NOMO-1 treated with dmso at 0.1 percent for 144 hours (cell line): ENCODE measurements around the gene PCDHGA9.
"Not testable (repeated sequence)": the region's sequence is repeated elsewhere in the genome, so short reads cannot be mapped to it uniquely, and the experiment has no call there.

Experiments used
- DNase-seq: peaks from one replicate; lab custom pipeline; 2025; ENCODE audit not compliant: unreplicated experiment; lab: John Stamatoyannopoulos, UW

The PCDHGA9 gene

DNA sequence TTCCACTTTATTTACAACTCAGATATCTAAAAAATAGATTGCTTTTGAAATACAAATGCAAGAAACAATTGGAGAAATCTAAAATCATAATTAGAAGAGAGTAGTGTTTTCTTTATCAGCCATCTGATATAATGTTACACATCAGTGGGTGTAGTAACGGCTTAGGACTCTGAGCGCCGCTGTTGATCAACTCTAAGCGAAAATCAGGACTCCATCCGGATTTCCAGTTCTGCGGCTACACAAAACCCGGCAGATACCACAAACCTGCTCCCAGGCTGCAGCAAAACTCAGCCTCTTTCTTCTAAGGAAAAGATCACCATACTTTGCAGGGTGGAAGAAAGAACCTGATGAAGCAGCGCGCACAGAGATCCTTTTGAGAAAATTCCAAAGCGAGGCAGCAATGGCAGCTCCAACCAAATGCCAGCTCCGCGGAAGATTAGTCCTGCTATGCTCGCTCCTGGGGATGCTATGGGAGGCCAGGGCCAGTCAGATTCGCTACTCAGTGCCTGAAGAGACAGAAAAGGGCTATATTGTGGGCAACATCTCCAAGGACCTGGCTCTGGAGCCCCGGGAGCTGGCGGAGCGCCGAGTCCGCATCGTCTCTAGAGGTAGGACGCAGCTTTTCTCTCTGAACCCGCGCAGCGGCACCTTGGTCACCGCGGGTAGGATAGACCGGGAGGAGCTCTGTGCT lies at the start of gene PCDHGA9:
TSS of gene PCDHGA9 (plus strand) at position 226 of the 691 bp plus-strand sequence. CDS start at position 401, 175 bp downstream.
- DNase-seq = no peak

DNA sequence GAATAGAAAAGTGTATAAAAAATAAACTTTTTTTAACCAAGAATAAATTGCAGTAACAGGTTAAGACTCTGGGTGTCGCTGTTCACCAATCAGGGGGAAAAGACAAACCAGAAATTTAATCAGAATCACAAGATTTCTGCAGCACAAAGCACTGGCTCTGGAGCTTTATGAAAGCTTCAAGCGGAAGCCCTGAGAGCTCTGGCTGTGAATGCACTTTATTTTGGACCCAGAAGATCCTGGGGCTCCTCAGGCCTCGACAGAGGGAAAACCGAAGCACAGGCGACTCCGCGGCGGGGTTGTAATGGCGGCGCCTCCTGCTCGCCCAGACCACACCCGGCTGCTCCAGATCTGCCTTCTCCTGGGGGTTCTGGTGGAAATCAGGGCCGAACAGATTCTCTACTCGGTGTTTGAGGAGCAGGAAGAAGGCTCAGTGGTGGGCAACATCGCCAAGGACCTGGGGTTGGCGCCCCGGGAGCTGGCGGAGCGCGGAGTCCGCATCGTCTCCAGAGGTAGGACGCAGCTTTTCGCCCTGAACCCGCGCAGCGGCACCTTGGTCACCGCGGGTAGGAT lies 47.6 kb upstream of the PCDHGA9 start, which contains the start of gene PCDHGA4:
TSS of gene PCDHGA4 (plus strand) at position 122 of the 570 bp plus-strand sequence. CDS start at position 209, 87 bp downstream.
- DNase-seq = no peak

- no peak for DNase-seq
Measured at GRCh38 chr5:141355641-141356040, 46.9 kb upstream of the PCDHGA9 start.

- DNase-seq = no peak
Measured at GRCh38 chr5:141356133-141356532, 46.4 kb upstream of the PCDHGA9 start.

DNA sequence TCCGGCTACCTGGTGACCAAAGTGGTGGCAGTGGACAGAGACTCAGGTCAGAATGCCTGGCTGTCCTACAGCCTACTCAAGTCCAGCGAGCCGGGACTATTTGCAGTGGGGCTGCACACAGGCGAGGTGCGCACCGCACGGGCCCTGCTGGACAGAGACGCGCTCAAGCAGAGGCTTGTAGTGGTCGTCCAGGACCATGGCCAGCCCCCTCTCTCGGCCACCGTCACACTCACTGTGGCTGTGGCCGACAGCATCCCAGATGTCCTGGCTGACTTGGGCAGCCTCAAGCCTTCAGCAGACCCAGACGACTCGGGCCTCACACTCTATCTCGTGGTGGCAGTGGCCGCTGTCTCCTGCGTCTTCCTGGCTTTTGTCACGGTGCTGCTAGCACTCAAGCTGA lies 45.6 kb upstream of the PCDHGA9 start:
- no peak for DNase-seq

DNA sequence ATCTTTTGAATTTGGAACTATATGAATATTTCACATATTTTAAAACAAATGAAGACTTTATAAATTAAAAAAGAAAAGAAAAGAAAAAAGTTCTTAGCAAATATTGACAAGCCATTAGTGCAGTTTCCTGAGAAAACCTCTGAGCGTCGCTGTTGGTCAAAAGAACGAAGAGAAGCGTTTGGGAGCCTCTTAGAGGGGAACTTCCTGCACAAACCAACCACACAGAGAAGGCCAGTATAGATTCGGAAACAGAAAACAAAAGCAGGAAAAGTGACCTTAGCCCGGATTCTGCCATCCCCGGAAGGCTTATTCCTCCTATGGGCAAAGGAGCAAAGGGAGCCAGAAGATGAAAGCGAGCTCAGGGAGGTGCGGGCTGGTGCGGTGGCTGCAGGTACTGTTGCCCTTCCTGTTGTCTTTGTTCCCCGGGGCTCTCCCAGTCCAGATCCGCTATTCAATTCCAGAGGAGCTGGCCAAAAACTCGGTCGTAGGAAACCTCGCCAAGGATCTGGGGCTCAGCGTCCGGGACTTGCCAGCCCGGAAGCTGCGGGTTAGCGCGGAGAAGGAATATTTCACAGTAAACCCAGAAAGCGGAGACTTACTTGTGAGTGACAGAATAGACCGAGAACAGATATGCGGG lies 42.7 kb upstream of the PCDHGA9 start, which contains the start of gene PCDHGB2:
TSS of gene PCDHGB2 (plus strand) at position 205 of the 637 bp plus-strand sequence. CDS start at position 347, 142 bp downstream.
- DNase-seq = peak; percentile 54

GRCh38 chr5:141360685-141361084 lies 41.9 kb upstream of the PCDHGA9 start:
- DNase-seq = no peak

DNA sequence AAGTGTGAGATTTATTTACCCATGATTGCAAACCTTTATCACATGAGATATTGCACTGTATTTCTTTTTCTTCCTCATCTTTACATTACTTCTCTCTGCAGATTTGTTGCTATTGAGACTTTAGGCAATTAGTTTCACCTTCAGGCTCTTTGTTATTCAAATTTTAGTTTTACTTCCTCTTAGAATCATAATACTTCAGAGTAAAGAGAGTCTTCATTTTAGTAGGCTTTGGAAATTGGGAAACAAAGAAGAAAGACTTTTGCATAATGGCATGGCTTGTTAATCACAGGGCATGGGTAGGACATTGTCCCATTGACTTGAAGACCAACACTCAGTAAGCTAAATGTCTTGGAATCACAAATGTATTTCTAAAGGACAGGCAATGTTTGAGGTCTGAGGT lies 39.9 kb upstream of the PCDHGA9 start:
- no peak for DNase-seq

GRCh38 chr5:141363952-141364660 lies 38.5 kb upstream of the PCDHGA9 start, which contains the start of gene PCDHGA5:
Gene PCDHGA5 (plus strand): TSS chr5:141364162. CDS start chr5:141364331, 169 bp downstream.
- no peak for DNase-seq

DNA sequence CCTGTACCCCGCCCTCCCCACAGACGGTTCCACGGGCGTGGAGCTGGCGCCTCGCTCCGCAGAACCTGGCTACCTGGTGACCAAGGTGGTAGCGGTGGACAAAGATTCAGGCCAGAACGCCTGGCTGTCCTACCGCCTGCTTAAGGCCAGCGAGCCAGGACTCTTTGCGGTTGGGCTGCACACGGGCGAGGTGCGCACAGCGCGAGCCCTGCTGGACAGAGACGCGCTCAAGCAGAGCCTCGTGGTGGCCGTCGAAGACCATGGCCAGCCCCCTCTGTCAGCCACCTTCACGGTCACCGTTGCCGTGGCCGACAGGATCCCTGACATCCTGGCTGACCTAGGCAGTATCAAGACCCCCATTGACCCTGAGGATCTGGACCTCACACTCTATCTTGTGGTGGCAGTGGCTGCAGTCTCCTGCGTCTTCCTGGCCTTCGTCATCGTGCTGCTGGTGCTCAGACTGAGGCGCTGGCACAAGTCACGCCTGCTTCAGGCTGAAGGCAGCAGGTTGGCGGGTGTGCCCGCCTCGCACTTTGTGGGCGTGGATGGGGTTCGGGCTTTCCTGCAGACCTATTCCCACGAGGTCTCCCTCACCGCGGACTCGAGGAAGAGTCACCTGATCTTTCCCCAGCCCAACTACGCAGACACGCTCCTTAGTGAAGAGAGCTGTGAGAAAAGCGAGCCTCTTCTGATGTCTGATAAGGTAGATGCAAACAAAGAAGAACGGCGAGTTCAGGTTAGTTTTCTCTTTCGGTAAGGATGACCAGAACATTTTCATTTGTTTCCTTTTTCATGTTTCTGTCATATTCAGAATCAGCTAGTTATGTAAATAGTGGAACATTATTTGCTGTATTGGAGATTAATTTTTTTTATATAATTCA lies 36.3 kb upstream of the PCDHGA9 start:
- no peak for DNase-seq

DNA sequence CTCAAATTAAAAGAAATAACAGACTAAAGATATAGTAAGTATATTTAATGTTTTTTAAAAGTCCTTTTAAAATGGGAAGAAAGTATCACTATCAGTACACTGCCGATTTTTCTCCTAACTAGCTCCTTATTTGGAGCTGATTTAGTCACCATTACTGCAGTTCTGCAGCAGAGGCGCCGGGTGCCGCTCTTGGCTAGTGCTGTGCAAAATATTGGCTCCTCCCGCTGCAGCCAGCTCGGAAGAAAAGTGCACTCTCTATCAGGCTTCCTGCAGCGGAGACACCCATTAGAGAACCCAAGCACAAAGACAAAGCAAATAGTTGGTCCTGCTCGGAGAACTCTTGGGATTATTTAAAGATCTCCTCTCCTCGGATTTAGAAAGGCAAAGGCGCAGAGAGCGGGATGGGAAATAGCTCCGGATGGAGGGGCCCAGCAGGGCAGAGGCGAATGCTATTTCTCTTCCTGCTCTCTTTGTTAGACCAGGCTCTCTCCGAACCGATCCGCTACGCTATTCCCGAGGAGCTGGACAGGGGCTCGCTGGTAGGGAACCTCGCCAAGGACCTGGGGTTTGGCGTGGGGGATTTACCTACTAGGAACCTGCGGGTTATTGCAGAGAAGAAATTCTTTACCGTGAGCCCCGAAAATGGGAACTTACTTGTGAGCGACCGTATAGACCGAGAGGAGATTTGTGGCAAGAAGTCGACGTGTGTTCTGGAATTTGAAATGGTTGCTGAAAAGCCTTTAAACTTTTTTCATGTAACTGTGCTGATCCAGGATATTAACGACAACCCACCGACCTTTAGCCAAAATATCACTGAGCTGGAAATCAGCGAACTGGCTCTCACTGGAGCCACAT lies 32.4 kb upstream of the PCDHGA9 start, which contains the start of gene PCDHGB3:
TSS of gene PCDHGB3 (plus strand) at position 249 of the 855 bp plus-strand sequence. CDS start at position 402, 153 bp downstream.
- peak; percentile 15 for DNase-seq

GRCh38 chr5:141371572-141372475 lies 30.8 kb upstream of the PCDHGA9 start:
- no peak for DNase-seq

GRCh38 chr5:141373673-141374317 lies 28.8 kb upstream of the PCDHGA9 start, which contains the start of gene PCDHGA6:
Gene PCDHGA6 (plus strand): TSS chr5:141373891. CDS start chr5:141374084, 193 bp downstream.
- no peak for DNase-seq

- DNase-seq = no peak
Measured at GRCh38 chr5:141374627-141375026, 28.0 kb upstream of the PCDHGA9 start.

DNA sequence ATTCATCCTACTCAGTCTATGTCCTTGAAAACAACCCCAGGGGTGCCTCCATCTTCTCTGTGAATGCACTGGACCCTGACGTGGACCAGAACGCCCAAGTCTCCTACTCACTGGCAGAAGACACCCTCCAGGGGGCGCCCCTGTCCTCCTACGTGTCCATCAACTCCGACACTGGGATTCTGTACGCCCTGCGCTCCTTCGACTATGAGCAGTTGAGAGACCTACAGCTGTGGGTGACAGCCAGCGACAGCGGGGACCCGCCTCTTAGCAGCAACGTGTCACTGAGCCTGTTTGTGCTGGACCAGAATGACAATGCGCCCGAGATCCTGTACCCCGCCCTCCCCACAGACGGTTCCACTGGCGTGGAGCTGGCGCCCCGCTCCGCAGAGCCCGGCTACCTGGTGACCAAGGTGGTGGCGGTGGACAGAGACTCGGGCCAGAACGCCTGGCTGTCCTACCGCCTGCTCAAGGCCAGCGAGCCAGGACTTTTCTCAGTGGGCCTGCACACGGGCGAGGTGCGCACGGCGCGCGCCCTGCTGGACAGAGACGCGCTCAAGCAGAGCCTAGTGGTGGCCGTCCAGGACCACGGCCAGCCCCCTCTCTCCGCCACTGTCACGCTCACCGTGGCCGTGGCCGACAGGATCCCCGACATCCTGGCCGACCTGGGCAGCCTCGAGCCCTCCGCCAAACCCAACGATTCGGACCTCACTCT lies 27.0 kb upstream of the PCDHGA9 start:
- not testable (repeated sequence) for DNase-seq

GRCh38 chr5:141382469-141383294 lies 19.9 kb upstream of the PCDHGA9 start, which contains the start of gene PCDHGA7:
Gene PCDHGA7 (plus strand): TSS chr5:141382742. CDS start chr5:141382900, 158 bp downstream.
- DNase-seq = no peak
